ENCODE results near the gene TMEM271. TPM values are rescaled to one million over a fixed set of nuclear protein-coding genes. Genes with fewer than 3 reads are reported as not detected.
A peak's percentile ranks its signal among the peaks of the same experiment; 100 is the strongest.

Gene TMEM271
- total RNA-seq, 1 donor from 2014 or later: not detected

GRCh38 chr4:617644-618641 is 41.8 kb upstream of the TMEM271 start:
- DNase-seq: no peak
- no peaks in the 10 kb centered on the region for H3K4me1 ChIP-seq
- intact Hi-C loops (cut with micrococcal nuclease): no loop called here

GRCh38 chr4:616911-617643 is 41.0 kb upstream of the TMEM271 start:
- Histone ChIP-seq H3K4me3 (no peak overlapping the region), H3K9me3 (replicated peaks) (no peaks in the 10 kb centered on the region), H3K27me3 (ENCODE audit: low read depth) (peaks cover 72% of the 10 kb centered on the region), H3K27ac (replicated peaks) (no peak overlapping the region), H3K36me3 (no peaks in the 10 kb centered on the region), H3K4me1 (no peaks in the 10 kb centered on the region)
- DNase-seq: no peak
- no peak for TF ChIP-seq CTCF (IDR thresholded peaks at IDR 0.05; ENCODE audit: borderline replicate concordance)
- intact Hi-C loops (cut with micrococcal nuclease): no loop called here

More at GRCh38 chr4:617644-618641, 41.8 kb upstream of the TMEM271 start:
- H3K27me3 ChIP-seq (ENCODE audit: low read depth): peaks cover 64% of the 10 kb centered on the region
- H3K4me3 ChIP-seq: no peak overlapping the region
- no peak overlapping the region for H3K27ac ChIP-seq (replicated peaks)
- no peak for TF ChIP-seq CTCF (IDR thresholded peaks at IDR 0.05; ENCODE audit: borderline replicate concordance)
- no peaks in the 10 kb centered on the region for H3K9me3 ChIP-seq (replicated peaks)
- H3K36me3 ChIP-seq: no peaks in the 10 kb centered on the region

GRCh38 chr4:616091-616490 is 40.0 kb upstream of the TMEM271 start:
- Histone ChIP-seq H3K4me1 (no peaks in the 10 kb centered on the region), H3K27ac (replicated peaks) (no peak overlapping the region), H3K36me3 (no peaks in the 10 kb centered on the region), H3K27me3 (ENCODE audit: low read depth) (peaks cover 75% of the 10 kb centered on the region), H3K9me3 (replicated peaks) (no peaks in the 10 kb centered on the region), H3K4me3 (no peak overlapping the region)
- intact Hi-C loops (cut with micrococcal nuclease): no loop called here
- no peak for DNase-seq
- TF ChIP-seq CTCF (IDR thresholded peaks at IDR 0.05; ENCODE audit: borderline replicate concordance): no peak

GRCh38 chr4:613126-613525 is 37.0 kb upstream of the TMEM271 start:
- no peak for DNase-seq
- Histone ChIP-seq H3K27me3 (ENCODE audit: low read depth) (peaks cover 72% of the 10 kb centered on the region), H3K4me3 (no peak overlapping the region), H3K36me3 (no peaks in the 10 kb centered on the region), H3K27ac (replicated peaks) (no peak overlapping the region), H3K4me1 (no peaks in the 10 kb centered on the region), H3K9me3 (replicated peaks) (peaks cover 11% of the 10 kb centered on the region)
- intact Hi-C loops (cut with micrococcal nuclease): no loop called here
- TF ChIP-seq CTCF (IDR thresholded peaks at IDR 0.05; ENCODE audit: borderline replicate concordance): no peak

- intact Hi-C loops (cut with micrococcal nuclease): no loop called here
Measured at GRCh38 chr4:612749-613125, 36.6 kb upstream of the TMEM271 start.

More at GRCh38 chr4:612749-613125, 36.6 kb upstream of the TMEM271 start:
- TF ChIP-seq CTCF (IDR thresholded peaks at IDR 0.05; ENCODE audit: borderline replicate concordance): no peak
- DNase-seq: peak; percentile 9
- H3K27me3 ChIP-seq (ENCODE audit: low read depth): peaks cover 72% of the 10 kb centered on the region
- H3K4me3 ChIP-seq: no peak overlapping the region
- H3K4me1 ChIP-seq: no peaks in the 10 kb centered on the region
- H3K9me3 ChIP-seq (replicated peaks): peaks cover 11% of the 10 kb centered on the region
- no peaks in the 10 kb centered on the region for H3K36me3 ChIP-seq
- no peak overlapping the region for H3K27ac ChIP-seq (replicated peaks)

All from left ventricle myocardium inferior (tissue), 1 donor.